GM04504 (cell line): Measurements from ENCODE around the gene SPTSSB.

Experiments used
- DNase-seq: peaks from one replicate; pipeline ENCODE4 v3.0.0-alpha.2; 2012; ENCODE audit warnings: low read depth

SPTSSB gene

GRCh38 chr3:161390200-161390599 lies 18.9 kb upstream of the SPTSSB start:
- DNase-seq = no peak

GRCh38 chr3:161389445-161390035 lies 18.2 kb upstream of the SPTSSB start:
- no peak for DNase-seq

- DNase-seq = no peak
Measured at GRCh38 chr3:161388855-161389254, 17.5 kb upstream of the SPTSSB start.

GRCh38 chr3:161386991-161387770 lies 15.9 kb upstream of the SPTSSB start:
- DNase-seq = no peak

- DNase-seq = no peak
Measured at GRCh38 chr3:161372321-161373260, 1.3 kb upstream of the SPTSSB start.

- DNase-seq = no peak
Measured at GRCh38 chr3:161369531-161369930, 1.8 kb downstream of the SPTSSB start.

GRCh38 chr3:161366094-161366493 lies 5.2 kb downstream of the SPTSSB start:
- no peak for DNase-seq

GRCh38 chr3:161358488-161358887 lies 12.8 kb downstream of the SPTSSB start:
- DNase-seq = no peak

GRCh38 chr3:161356287-161356686 lies 15.0 kb downstream of the SPTSSB start:
- no peak for DNase-seq

- no peak for DNase-seq
Measured at GRCh38 chr3:161355508-161355907, 15.8 kb downstream of the SPTSSB start.

GRCh38 chr3:161354554-161354953 lies 16.8 kb downstream of the SPTSSB start:
- DNase-seq = no peak

- no peak for DNase-seq
Measured at GRCh38 chr3:161351330-161351729, 20.0 kb downstream of the SPTSSB start.

- no peak for DNase-seq
Measured at GRCh38 chr3:161350916-161351315, 20.4 kb downstream of the SPTSSB start.

GRCh38 chr3:161349529-161350312 lies 21.6 kb downstream of the SPTSSB start:
- peak; percentile 39 for DNase-seq

GRCh38 chr3:161348796-161349400 lies 22.4 kb downstream of the SPTSSB start:
- DNase-seq = no peak

GRCh38 chr3:161347726-161348125 lies 23.6 kb downstream of the SPTSSB start:
- DNase-seq = no peak

GRCh38 chr3:161345023-161345422 lies 26.3 kb downstream of the SPTSSB start:
- DNase-seq = no peak

GRCh38 chr3:161343986-161344385 lies 27.3 kb downstream of the SPTSSB start:
- DNase-seq = no peak

GRCh38 chr3:161343540-161343939 lies 27.8 kb downstream of the SPTSSB start:
- no peak for DNase-seq

GRCh38 chr3:161342629-161343028 lies 28.7 kb downstream of the SPTSSB start:
- DNase-seq = no peak
